Tibial artery (tissue), 4 donors: ENCODE measurements around the gene TRAF4.
"Not testable (repeated sequence)": the region's sequence is repeated elsewhere in the genome, so short reads cannot be mapped to it uniquely, and the experiment has no call there.

Experiments used
- DNase-seq, 2 donors: peaks; one replicate each; pipeline ENCODE4 v3.0.0-alpha.2; 2019
- H3K27ac ChIP-seq, 2 donors: fragments of 200-600 bp; sonication (generic) in 1 of 2; 1 replicate in 1 of 2; 2 replicates in 1 of 2; pipeline ENCODE4 v1.5.1; 2018 to 2019; ENCODE audit warnings: mild to moderate bottlenecking in 1 of 2
- H3K27me3 ChIP-seq, 2 donors: fragments of 200-600 bp; sonication (generic) in 1 of 2; one replicate each; pipeline versions ENCODE4 v1.5.1 to v1.6.0; 2016 to 2019
- H3K36me3 ChIP-seq, 3 donors: fragments of 200-600 bp; sonication (generic) in 2 of 3; one replicate each; pipeline ENCODE4 v1.5.1; 2016 to 2019; ENCODE audit warnings: mild to moderate bottlenecking in 2 of 3
- H3K4me1 ChIP-seq, 4 donors: fragments of 200-600 bp; sonication (generic) in 2 of 4; 1 replicate in 3 of 4; 2 replicates in 1 of 4; pipeline ENCODE4 v1.5.1; 2016 to 2019
- H3K4me3 ChIP-seq, 2 donors: fragments of 200-600 bp; sonication (generic) in 1 of 2; 1 replicate in 1 of 2; 2 replicates in 1 of 2; pipeline ENCODE4 v1.5.1; 2018 to 2019; ENCODE audit warnings: mild to moderate bottlenecking in 2 of 2
- H3K9me3 ChIP-seq, 3 donors: fragments of 200-600 bp; sonication (generic) in 1 of 3; one replicate each; pipeline ENCODE4 v1.5.1; 2016 to 2019
- intact Hi-C: fragments of 100-400 bp; cut with DNase I; formaldehyde crosslinking; loops from one replicate; pipeline ENCODE4 v1.15.0; 2023; ENCODE audit warnings: low total_unique reads
- TF ChIP-seq, protein P1 (sequence below), 2 experiments: fragments of 200-600 bp in 1 of 2; fragments of 450-650 bp in 1 of 2; IDR thresholded peaks; one replicate each; pipeline ENCODE4 v1.5.1; 2017 to 2019; ENCODE audit warnings: antibody characterized with exemption in 2 of 2, mild to moderate bottlenecking in 1 of 2, moderate library complexity in 1 of 2

Gene TRAF4

GRCh38 chr17:28763804-28764266 lies 20.0 kb downstream of the TRAF4 start:
- intact Hi-C loops: loop anchor here (5.0 to 10.0 kb wide), 2 partner anchors 81 to 153 kb away; partner anchors contain the start of gene FAM222B
- H3K27ac ChIP-seq: no peak overlapping the region
- peaks cover 16 to 45% (median 40%) of the 10 kb centered on the region in 3 donors for H3K36me3 ChIP-seq
- peaks cover 0 to 11% (median 0%) of the 10 kb centered on the region in 4 donors for H3K4me1 ChIP-seq
- no peak overlapping the region for H3K4me3 ChIP-seq
- DNase-seq: peak; percentile 81 to 93
- TF ChIP-seq, protein P1, sequence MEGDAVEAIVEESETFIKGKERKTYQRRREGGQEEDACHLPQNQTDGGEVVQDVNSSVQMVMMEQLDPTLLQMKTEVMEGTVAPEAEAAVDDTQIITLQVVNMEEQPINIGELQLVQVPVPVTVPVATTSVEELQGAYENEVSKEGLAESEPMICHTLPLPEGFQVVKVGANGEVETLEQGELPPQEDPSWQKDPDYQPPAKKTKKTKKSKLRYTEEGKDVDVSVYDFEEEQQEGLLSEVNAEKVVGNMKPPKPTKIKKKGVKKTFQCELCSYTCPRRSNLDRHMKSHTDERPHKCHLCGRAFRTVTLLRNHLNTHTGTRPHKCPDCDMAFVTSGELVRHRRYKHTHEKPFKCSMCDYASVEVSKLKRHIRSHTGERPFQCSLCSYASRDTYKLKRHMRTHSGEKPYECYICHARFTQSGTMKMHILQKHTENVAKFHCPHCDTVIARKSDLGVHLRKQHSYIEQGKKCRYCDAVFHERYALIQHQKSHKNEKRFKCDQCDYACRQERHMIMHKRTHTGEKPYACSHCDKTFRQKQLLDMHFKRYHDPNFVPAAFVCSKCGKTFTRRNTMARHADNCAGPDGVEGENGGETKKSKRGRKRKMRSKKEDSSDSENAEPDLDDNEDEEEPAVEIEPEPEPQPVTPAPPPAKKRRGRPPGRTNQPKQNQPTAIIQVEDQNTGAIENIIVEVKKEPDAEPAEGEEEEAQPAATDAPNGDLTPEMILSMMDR (IDR thresholded peaks at IDR 0.05): peak; percentile 89 to 92
- no peaks in the 10 kb centered on the region for H3K27me3 ChIP-seq
- H3K9me3 ChIP-seq: no peaks in the 10 kb centered on the region

- peaks cover 0 to 11% (median 0%) of the 10 kb centered on the region in 4 donors for H3K4me1 ChIP-seq
- H3K4me3 ChIP-seq: no peak overlapping the region
- no peaks in the 10 kb centered on the region for H3K27me3 ChIP-seq
- peaks cover 6 to 33% (median 28%) of the 10 kb centered on the region in 3 donors for H3K36me3 ChIP-seq
- H3K27ac ChIP-seq: no peak overlapping the region
- TF ChIP-seq, protein P1 (IDR thresholded peaks at IDR 0.05): no peak
- no peaks in the 10 kb centered on the region for H3K9me3 ChIP-seq
- intact Hi-C loops: loop anchor here (10.0 kb wide), 1 partner anchor 80 kb away; the partner anchor contains the start of gene FAM222B
- peak in 1 of 2 donors; percentile 12 for DNase-seq
These were observed 21.2 kb downstream of the TRAF4 start for GRCh38 chr17:28765038-28765437.

DNA sequence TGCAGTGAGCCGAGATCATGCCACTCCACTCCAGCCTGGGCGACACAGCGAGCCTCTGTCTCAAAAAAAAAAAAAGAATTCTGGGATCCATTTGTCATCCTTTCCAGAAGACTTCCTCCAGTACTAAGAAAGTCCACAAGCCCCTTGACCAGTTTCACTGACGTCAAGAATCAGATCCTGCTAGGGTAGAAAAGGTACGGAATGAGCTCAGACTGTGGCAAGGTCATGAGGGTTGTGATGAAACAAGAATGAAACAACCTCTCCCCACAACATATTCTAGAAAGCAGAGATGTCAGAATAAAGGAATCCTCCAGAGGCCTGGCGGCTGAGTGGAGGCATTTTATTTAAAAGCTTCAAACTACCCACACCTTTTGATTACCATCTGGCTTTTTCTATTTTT lies 29.9 kb downstream of the TRAF4 start:
- H3K27me3 ChIP-seq: no peaks in the 10 kb centered on the region
- H3K36me3 ChIP-seq: no peaks in the 10 kb centered on the region
- TF ChIP-seq, protein P1 (IDR thresholded peaks at IDR 0.05): no peak
- H3K4me3 ChIP-seq: no peak overlapping the region
- DNase-seq: no peak
- peaks cover 0 to 9% (median 2%) of the 10 kb centered on the region in 4 donors for H3K4me1 ChIP-seq
- intact Hi-C loops: no loop called here
- no peak overlapping the region for H3K27ac ChIP-seq
- no peaks in the 10 kb centered on the region for H3K9me3 ChIP-seq

DNA sequence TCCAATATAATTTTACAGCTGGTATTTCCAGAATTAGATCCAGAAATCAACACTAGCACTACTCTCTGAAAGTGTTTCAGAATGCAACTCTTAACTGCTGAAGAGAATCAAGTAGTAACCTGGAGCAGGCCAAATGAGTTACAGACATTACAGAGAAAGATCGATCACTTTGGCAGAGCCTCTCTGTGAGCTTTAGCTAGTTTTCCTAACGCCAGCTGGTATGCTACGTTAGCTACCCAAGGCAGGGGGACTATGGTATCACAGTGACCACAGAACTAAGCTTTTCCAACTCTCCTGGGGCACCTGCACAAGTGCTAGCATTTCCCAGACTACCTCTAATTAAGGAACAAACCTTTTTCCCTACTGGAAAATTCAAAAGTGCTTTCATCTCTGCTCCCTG lies 30.4 kb downstream of the TRAF4 start:
- H3K36me3 ChIP-seq: no peaks in the 10 kb centered on the region
- intact Hi-C loops: no loop called here
- TF ChIP-seq, protein P1 (IDR thresholded peaks at IDR 0.05): no peak
- H3K27ac ChIP-seq: no peak overlapping the region
- peaks cover 0 to 9% (median 2%) of the 10 kb centered on the region in 4 donors for H3K4me1 ChIP-seq
- no peak for DNase-seq
- no peaks in the 10 kb centered on the region for H3K27me3 ChIP-seq
- H3K4me3 ChIP-seq: no peak overlapping the region
- no peaks in the 10 kb centered on the region for H3K9me3 ChIP-seq

- peaks cover 0 to 9% (median 2%) of the 10 kb centered on the region in 4 donors for H3K4me1 ChIP-seq
- peaks cover 0 to 6% (median 0%) of the 10 kb centered on the region in 3 donors for H3K36me3 ChIP-seq
- H3K4me3 ChIP-seq: no peak overlapping the region
- no peak overlapping the region for H3K27ac ChIP-seq
- intact Hi-C loops: no loop called here
- no peak for DNase-seq
- H3K27me3 ChIP-seq: no peaks in the 10 kb centered on the region
- no peaks in the 10 kb centered on the region for H3K9me3 ChIP-seq
- TF ChIP-seq, protein P1 (IDR thresholded peaks at IDR 0.05): no peak
These were observed 33.4 kb downstream of the TRAF4 start for GRCh38 chr17:28777178-28777577.

DNA sequence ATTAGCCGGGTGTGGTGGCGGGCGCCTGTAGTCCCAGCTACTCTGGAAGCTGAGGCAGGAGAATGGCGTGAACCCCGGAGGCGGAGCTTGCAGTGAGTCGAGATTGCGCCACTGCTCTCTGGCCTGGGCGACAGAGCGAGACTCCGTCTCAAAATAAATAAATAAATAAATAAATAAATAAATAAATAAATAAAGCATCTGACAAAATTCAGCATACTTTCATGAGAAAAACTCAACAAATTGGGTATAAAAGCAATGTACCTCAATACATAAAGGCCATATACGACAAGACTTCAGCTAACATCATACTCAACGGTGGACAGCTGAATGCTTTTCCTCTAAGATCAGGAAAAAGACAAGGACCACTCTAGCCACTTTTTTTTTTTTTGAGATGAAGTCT lies 35.8 kb downstream of the TRAF4 start:
- H3K4me3 ChIP-seq, H3K27ac ChIP-seq, H3K4me1 ChIP-seq, DNase-seq, H3K36me3 ChIP-seq, H3K9me3 ChIP-seq, intact Hi-C loops, H3K27me3 ChIP-seq: not testable (repeated sequence)
